GM19193 (cell line): ENCODE measurements around the gene KRT86.

Experiments used
- POLR2A ChIP-seq: IDR thresholded peaks from 4 replicates; pipeline ENCODE4 v1.6.1; 2011; ENCODE audit not compliant: insufficient read depth, insufficient read length; ENCODE audit errors: extremely low read depth

KRT86 gene

GRCh38 chr12:52275686-52276085 lies 1.2 kb downstream of the KRT86 start:
- no peak for TF ChIP-seq POLR2A

GRCh38 chr12:52277486-52278245 lies 3.2 kb downstream of the KRT86 start:
- TF ChIP-seq POLR2A: no peak

GRCh38 chr12:52278575-52279421 lies 4.4 kb downstream of the KRT86 start:
- no peak for TF ChIP-seq POLR2A

- TF ChIP-seq POLR2A: no peak
Observed at GRCh38 chr12:52279422-52280318, 5.2 kb downstream of the KRT86 start.

GRCh38 chr12:52280319-52280795 lies 5.9 kb downstream of the KRT86 start:
- no peak for TF ChIP-seq POLR2A

GRCh38 chr12:52280796-52281560 lies 6.5 kb downstream of the KRT86 start:
- no peak for TF ChIP-seq POLR2A

- no peak for TF ChIP-seq POLR2A
Observed at GRCh38 chr12:52284562-52285171, 10.2 kb downstream of the KRT86 start.

GRCh38 chr12:52285172-52285745 lies 10.8 kb downstream of the KRT86 start:
- no peak for TF ChIP-seq POLR2A

- TF ChIP-seq POLR2A: no peak
Observed at GRCh38 chr12:52285851-52286530, 11.5 kb downstream of the KRT86 start.

- TF ChIP-seq POLR2A: no peak
Observed at GRCh38 chr12:52291267-52291935, 17.0 kb downstream of the KRT86 start, which contains the start of gene KRT81. TSS of gene KRT81 (minus strand) at chr12:52291534. CDS start at chr12:52291465, 69 bp downstream.

- no peak for TF ChIP-seq POLR2A
Observed at GRCh38 chr12:52293926-52294325, 19.5 kb downstream of the KRT86 start.

GRCh38 chr12:52294803-52295202 lies 20.4 kb downstream of the KRT86 start:
- TF ChIP-seq POLR2A: no peak
